PC-9 (cell line): Measurements from ENCODE around the gene RPRD1A. TPM values are rescaled to one million over a fixed set of nuclear protein-coding genes. Genes with fewer than 3 reads are reported as not detected.

Source experiments
- BruUV-seq: library from RNA; stranded (reverse); fragments of 400-500 nt; replicated peaks from 2 replicates; lab custom pipeline; 2021; lab: Mats Ljungman, UMichigan
- CTCF ChIA-PET: fragments of 300-600 bp; sonication (Branson Sonifier 250); formaldehyde crosslinking; loops from one replicate; lab custom pipeline; 2022; ENCODE audit warnings: antibody characterized with exemption; lab: Charles Lee
- POLR2A ChIA-PET: fragments of 300-600 bp; sonication (Branson Sonifier 250); formaldehyde crosslinking; loops from one replicate; lab custom pipeline; 2022; ENCODE audit warnings: antibody characterized with exemption; ENCODE audit not compliant: unreplicated experiment; lab: Charles Lee
- DNase-seq, 2 experiments: peaks; one replicate each; pipeline versions ENCODE4 v3.0.0 to v3.0.0-alpha.2; 2015 to 2022; ENCODE audit warnings: mixed read lengths in 1 of 2
- H2AFZ ChIP-seq: fragments of 200-600 bp; sonication (generic); 2 replicates; pipeline ENCODE4 v1.8.1; 2017; ENCODE audit warnings: antibody characterized with exemption
- H3F3A ChIP-seq: fragments of 200-600 bp; sonication (generic); 2 replicates; pipeline ENCODE4 v1.8.1; 2017; ENCODE audit warnings: antibody characterized with exemption, mild to moderate bottlenecking, low read depth; ENCODE audit not compliant: insufficient read depth
- H3K27ac ChIP-seq: fragments of 200-600 bp; sonication (generic); 2 replicates; pipeline ENCODE4 v1.6.1; 2016; ENCODE audit warnings: mixed run types
- H3K27me3 ChIP-seq: fragments of 200-600 bp; sonication (generic); 2 replicates; pipeline ENCODE4 v1.6.1; 2016; ENCODE audit warnings: low read depth, mixed run types; ENCODE audit not compliant: insufficient read depth
- H3K36me3 ChIP-seq: fragments of 200-600 bp; sonication (generic); 2 replicates; pipeline ENCODE4 v1.6.1; 2016; ENCODE audit warnings: low read depth, mixed run types
- H3K4me1 ChIP-seq: fragments of 200-600 bp; sonication (generic); replicated peaks from 2 replicates; pipeline ENCODE4 v1.6.1; 2016; ENCODE audit warnings: mixed run types; ENCODE audit not compliant: insufficient read depth
- H3K4me2 ChIP-seq: fragments of 200-600 bp; sonication (generic); 2 replicates; pipeline ENCODE4 v1.6.1; 2017; ENCODE audit warnings: mixed run types
- H3K4me3 ChIP-seq: fragments of 200-600 bp; sonication (generic); 2 replicates; pipeline ENCODE4 v1.6.1; 2016; ENCODE audit warnings: mixed run types
- H3K79me2 ChIP-seq: fragments of 200-600 bp; sonication (generic); 2 replicates; pipeline ENCODE4 v1.6.1; 2017; ENCODE audit warnings: low read depth, mixed run types
- H3K9me2 ChIP-seq: fragments of 200-600 bp; sonication (generic); 2 replicates; pipeline ENCODE4 v1.8.1; 2017; ENCODE audit warnings: mild to moderate bottlenecking; ENCODE audit not compliant: insufficient read depth
- H3K9me3 ChIP-seq: fragments of 200-600 bp; sonication (generic); 2 replicates; pipeline ENCODE4 v1.8.1; 2016; ENCODE audit warnings: low read depth; ENCODE audit not compliant: insufficient read depth
- H4K20me1 ChIP-seq: fragments of 200-600 bp; sonication (generic); 2 replicates; pipeline ENCODE4 v1.8.1; 2017; ENCODE audit not compliant: insufficient read depth
- CTCF ChIP-seq: fragments of 200-600 bp; sonication (generic); conservative IDR thresholded peaks from 2 replicates; pipeline ENCODE4 v1.6.1; 2017; ENCODE audit warnings: mixed run types, antibody characterized with exemption, mild to moderate bottlenecking, moderate library complexity
- EZH2 ChIP-seq: fragments of 200-600 bp; sonication (generic); IDR thresholded peaks from 2 replicates; pipeline ENCODE4 v1.8.0; 2017; ENCODE audit warnings: antibody characterized with exemption, low read depth
- intact Hi-C: fragments of 100-400 bp; cut with micrococcal nuclease; formaldehyde crosslinking; loops from one replicate; pipeline ENCODE4 v1.10.0; 2022; ENCODE audit not compliant: unreplicated experiment
- total RNA-seq: library from RNA; stranded (reverse); gene quantifications from 2 replicates; pipeline ENCODE4 v1.2.3, GENCODE V29; 2021

Gene RPRD1A
- total RNA-seq, 1 experiment from 2014 or later, result 34.2 TPM

- no TSS peak for BruUV-seq
- intact Hi-C loops, result no loop called here
- Histone ChIP-seq H3K9me2 (no peaks in the 10 kb centered on the region; the same call in 1 of the 2 replicates), H3K4me3 (no peak overlapping the region), H2AFZ (no peak overlapping the region), H3K9me3 (peaks cover 9% of the 10 kb centered on the region), H3K27ac (no peak overlapping the region), H3K79me2 (peaks cover 69% of the 10 kb centered on the region), H3K27me3 (no peaks in the 10 kb centered on the region), H3K4me1 (no peaks in the 10 kb centered on the region), H3K4me2 (no peak overlapping the region), H4K20me1 (peaks cover 8% of the 10 kb centered on the region), H3F3A (no peaks in the 10 kb centered on the region), H3K36me3 (0 out of 2 replicates have a peak, but pooled peaks cover 4% of the 10 kb centered on the region)
- no peak for TF ChIP-seq EZH2
- no peak for TF ChIP-seq CTCF
- DNase-seq, result no peak
- ChIA-PET POLR2A (no interaction called here), CTCF (no interaction called here)
Measured at GRCh38 chr18:36043153-36043552, 24.2 kb downstream of the RPRD1A start.

GRCh38 chr18:36041146-36041545 is 26.2 kb downstream of the RPRD1A start:
- TF ChIP-seq EZH2 (no peak), CTCF (no peak)
- Histone ChIP-seq H3K79me2 (peaks cover 49% of the 10 kb centered on the region), H3K27ac (no peak overlapping the region), H4K20me1 (peaks cover 8% of the 10 kb centered on the region), H3K4me3 (no peak overlapping the region), H3K9me3 (peaks cover 10% of the 10 kb centered on the region), H3F3A (no peaks in the 10 kb centered on the region), H2AFZ (no peak overlapping the region), H3K4me1 (no peaks in the 10 kb centered on the region), H3K36me3 (peaks cover 4% of the 10 kb centered on the region; the same call in 1 of the 2 replicates), H3K9me2 (no peaks in the 10 kb centered on the region), H3K27me3 (no peaks in the 10 kb centered on the region), H3K4me2 (no peak overlapping the region)
- no TSS peak for BruUV-seq
- ChIA-PET POLR2A (no interaction called here), CTCF (no interaction called here)
- DNase-seq, result no peak
- intact Hi-C loops, result no loop called here

GRCh38 chr18:36038102-36038663 is 29.2 kb downstream of the RPRD1A start:
- CTCF ChIA-PET, result no interaction called here
- POLR2A ChIA-PET, result no interaction called here

More at GRCh38 chr18:36038102-36038663, 29.2 kb downstream of the RPRD1A start:
- no peak overlapping the region for H2AFZ ChIP-seq
- BruUV-seq, result no TSS peak
- DNase-seq, result no peak
- H3K27me3 ChIP-seq, result no peaks in the 10 kb centered on the region
- H3K9me3 ChIP-seq, result peaks cover 10% of the 10 kb centered on the region
- no peak overlapping the region for H3K4me2 ChIP-seq
- peaks cover 45% of the 10 kb centered on the region for H3K79me2 ChIP-seq
- no peaks in the 10 kb centered on the region for H3F3A ChIP-seq
- peaks cover 18% of the 10 kb centered on the region for H4K20me1 ChIP-seq
- H3K36me3 ChIP-seq, result peaks cover 4% of the 10 kb centered on the region; the same call in 1 of the 2 replicates
- H3K9me2 ChIP-seq, result no peaks in the 10 kb centered on the region
- TF ChIP-seq CTCF, result no peak
- TF ChIP-seq EZH2, result no peak
- H3K4me1 ChIP-seq, result no peaks in the 10 kb centered on the region
- H3K4me3 ChIP-seq, result no peak overlapping the region
- no peak overlapping the region for H3K27ac ChIP-seq
- intact Hi-C loops, result no loop called here
